Measurements from ENCODE around the gene GPSM1.

- TF ChIP-seq CTCF (IDR thresholded peaks at IDR 0.05) (no peak), POLR2A (IDR thresholded peaks at IDR 0.05) (no peak)
These were observed 48.4 kb upstream of the GPSM1 start for GRCh38 chr9:136278894-136279293.
